MM.1S (cell line): Measurements from ENCODE around the gene CHAF1A.
A peak's percentile ranks its signal among the peaks of the same experiment; 100 is the strongest.

Experiments used
- DNase-seq: peaks from one replicate; pipeline ENCODE4 v3.0.0-alpha.2; 2015
- H2AFZ ChIP-seq: fragments of 300-600 bp; sonication (generic); 2 replicates; pipeline ENCODE4 v1.6.0; 2016; ENCODE audit warnings: antibody characterized with exemption, low read length
- H3F3A ChIP-seq: fragments of 300-600 bp; sonication (generic); 2 replicates; pipeline ENCODE4 v1.6.1; 2016; ENCODE audit warnings: mild to moderate bottlenecking, antibody characterized with exemption, low read length, moderate library complexity, mixed read lengths; ENCODE audit not compliant: insufficient read depth
- H3K27ac ChIP-seq: fragments of 300-600 bp; sonication (generic); 2 replicates; pipeline ENCODE4 v1.5.1; 2016; ENCODE audit warnings: mild to moderate bottlenecking, low read length
- H3K27me3 ChIP-seq: fragments of 300-600 bp; sonication (generic); replicated peaks from 2 replicates; pipeline ENCODE4 v1.6.0; 2016; ENCODE audit warnings: low read length; ENCODE audit not compliant: insufficient read depth
- H3K36me3 ChIP-seq: fragments of 300-600 bp; sonication (generic); replicated peaks from 2 replicates; pipeline ENCODE4 v1.6.1; 2016; ENCODE audit warnings: mild to moderate bottlenecking, low read length, mixed read lengths; ENCODE audit not compliant: insufficient read depth
- H3K4me1 ChIP-seq: fragments of 300-600 bp; sonication (generic); 2 replicates; pipeline ENCODE4 v1.6.1; 2016; ENCODE audit warnings: low read length, mixed read lengths
- H3K4me2 ChIP-seq: fragments of 300-600 bp; sonication (generic); 2 replicates; pipeline ENCODE4 v1.6.0; 2016; ENCODE audit warnings: low read depth, low read length
- H3K4me3 ChIP-seq: fragments of 300-600 bp; sonication (generic); 2 replicates; pipeline ENCODE4 v1.5.1; 2016; ENCODE audit warnings: low read length, mixed read lengths
- H3K79me2 ChIP-seq: fragments of 300-600 bp; sonication (generic); 2 replicates; pipeline ENCODE4 v1.6.1; 2016; ENCODE audit warnings: mixed run types, low read length, mixed read lengths
- H3K9ac ChIP-seq: fragments of 300-600 bp; sonication (generic); 2 replicates; pipeline ENCODE4 v1.6.1; 2016; ENCODE audit warnings: low read length, mixed read lengths
- H3K9me2 ChIP-seq: fragments of 300-600 bp; sonication (generic); replicated peaks from 2 replicates; pipeline ENCODE4 v1.6.1; 2016; ENCODE audit warnings: mild to moderate bottlenecking, low read length, mixed read lengths; ENCODE audit not compliant: insufficient read depth
- H3K9me3 ChIP-seq: fragments of 300-600 bp; sonication (generic); replicated peaks from 2 replicates; pipeline ENCODE4 v1.6.1; 2016; ENCODE audit warnings: mild to moderate bottlenecking, low read length, mixed read lengths; ENCODE audit not compliant: insufficient read depth
- H4K20me1 ChIP-seq: fragments of 300-600 bp; sonication (generic); 2 replicates; pipeline ENCODE4 v1.6.1; 2016; ENCODE audit warnings: mild to moderate bottlenecking, low read length, moderate library complexity, mixed read lengths; ENCODE audit not compliant: insufficient read depth
- EZH2 ChIP-seq: fragments of 300-600 bp; sonication (generic); optimal IDR thresholded peaks from 2 replicates; pipeline ENCODE3; 2017; ENCODE audit warnings: low read depth, mild to moderate bottlenecking, antibody characterized with exemption, low read length, mixed read lengths
- EZH2phosphoT487 ChIP-seq: fragments of 300-600 bp; sonication (generic); IDR thresholded peaks from 2 replicates; pipeline ENCODE4 v1.6.1; 2018; ENCODE audit warnings: antibody characterized with exemption, low read length
- TF ChIP-seq, protein P1 (sequence below): fragments of 300-600 bp; sonication (generic); IDR thresholded peaks from 2 replicates; pipeline ENCODE4 v1.5.1; 2016; ENCODE audit warnings: antibody characterized with exemption, low read length, mixed read lengths

The CHAF1A gene

DNA sequence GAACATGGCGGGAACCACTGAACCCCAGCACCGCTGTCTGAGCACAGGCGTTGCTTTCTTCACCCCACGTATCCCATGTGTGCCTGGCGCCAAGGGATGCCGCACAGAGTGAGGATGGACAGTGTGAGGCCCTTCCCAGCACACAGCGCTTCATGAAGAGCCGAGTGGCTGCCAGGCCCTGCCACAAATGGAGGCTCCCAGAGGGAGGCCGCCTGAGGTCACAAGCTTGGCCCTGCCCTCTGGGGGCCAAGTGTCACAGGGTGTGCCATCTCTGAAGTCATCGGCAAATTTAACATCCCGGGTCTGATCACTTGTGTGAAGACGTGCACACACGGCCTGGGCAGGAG, 34.7 kb upstream of the CHAF1A start:
- peaks cover 29% of the 10 kb centered on the region for H3K4me1 ChIP-seq

DNA sequence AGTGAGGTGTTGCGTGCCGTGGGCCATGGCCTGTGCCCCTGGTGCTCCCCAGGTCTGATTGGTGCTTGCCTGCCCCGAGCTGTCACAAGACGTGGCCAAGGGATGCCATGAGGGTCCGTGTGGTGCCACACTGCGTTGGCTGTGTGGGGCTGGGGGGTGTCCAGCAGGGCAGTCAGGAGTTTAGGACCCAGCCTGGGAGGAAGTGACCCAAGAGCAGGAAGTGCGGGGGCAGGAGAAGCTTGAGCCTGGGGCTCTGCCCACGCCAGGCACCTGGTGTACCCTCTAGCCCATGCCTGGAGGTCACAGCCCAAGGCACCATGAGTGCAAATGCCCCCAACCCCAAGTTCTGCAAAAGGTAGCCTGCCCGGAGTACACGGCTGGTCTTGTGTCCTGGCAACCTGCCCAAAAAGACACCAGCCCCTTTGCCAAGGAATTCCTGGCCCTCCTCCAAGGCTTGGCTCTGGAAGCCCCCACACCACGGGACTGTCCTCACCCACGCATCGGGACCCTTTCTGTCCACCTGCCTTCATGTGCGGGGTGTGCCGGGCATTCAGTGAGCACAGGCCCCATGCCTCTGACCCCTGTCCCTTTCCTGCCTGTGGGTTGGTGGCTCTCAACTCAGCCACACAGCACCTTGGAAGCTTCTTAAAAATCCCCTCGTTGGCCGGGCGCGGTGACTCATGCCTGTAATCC, 34.2 kb upstream of the CHAF1A start:
- Histone ChIP-seq H3K27ac (peak overlapping the region; percentile 86; the same call in 1 of the 2 replicates), H3K36me3 (0 out of 2 replicates have a peak, but pooled peaks cover 4% of the 10 kb centered on the region), H3K9me2 (no peaks in the 10 kb centered on the region), H3K4me3 (no peak overlapping the region), H3F3A (peaks cover 22% of the 10 kb centered on the region), H3K9ac (no peak overlapping the region), H3K4me1 (peaks cover 29% of the 10 kb centered on the region), H3K27me3 (no peaks in the 10 kb centered on the region), H3K4me2 (peak overlapping the region; percentile 100; the same call in 1 of the 2 replicates), H2AFZ (no peak overlapping the region), H3K79me2 (peaks cover 48% of the 10 kb centered on the region), H4K20me1 (no peaks in the 10 kb centered on the region; the same call in 1 of the 2 replicates), H3K9me3 (no peaks in the 10 kb centered on the region)
- TF ChIP-seq EZH2 (no peak), EZH2phosphoT487 (no peak)
- TF ChIP-seq, protein P1, sequence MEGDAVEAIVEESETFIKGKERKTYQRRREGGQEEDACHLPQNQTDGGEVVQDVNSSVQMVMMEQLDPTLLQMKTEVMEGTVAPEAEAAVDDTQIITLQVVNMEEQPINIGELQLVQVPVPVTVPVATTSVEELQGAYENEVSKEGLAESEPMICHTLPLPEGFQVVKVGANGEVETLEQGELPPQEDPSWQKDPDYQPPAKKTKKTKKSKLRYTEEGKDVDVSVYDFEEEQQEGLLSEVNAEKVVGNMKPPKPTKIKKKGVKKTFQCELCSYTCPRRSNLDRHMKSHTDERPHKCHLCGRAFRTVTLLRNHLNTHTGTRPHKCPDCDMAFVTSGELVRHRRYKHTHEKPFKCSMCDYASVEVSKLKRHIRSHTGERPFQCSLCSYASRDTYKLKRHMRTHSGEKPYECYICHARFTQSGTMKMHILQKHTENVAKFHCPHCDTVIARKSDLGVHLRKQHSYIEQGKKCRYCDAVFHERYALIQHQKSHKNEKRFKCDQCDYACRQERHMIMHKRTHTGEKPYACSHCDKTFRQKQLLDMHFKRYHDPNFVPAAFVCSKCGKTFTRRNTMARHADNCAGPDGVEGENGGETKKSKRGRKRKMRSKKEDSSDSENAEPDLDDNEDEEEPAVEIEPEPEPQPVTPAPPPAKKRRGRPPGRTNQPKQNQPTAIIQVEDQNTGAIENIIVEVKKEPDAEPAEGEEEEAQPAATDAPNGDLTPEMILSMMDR, result no peak
- DNase-seq, result no peak

More for the DNA sequence above, 34.7 kb upstream of the CHAF1A start:
- DNase-seq, result no peak
- Histone ChIP-seq H3K9me3 (no peaks in the 10 kb centered on the region), H3K27ac (no peak overlapping the region), H3K4me3 (no peak overlapping the region), H3K36me3 (0 out of 2 replicates have a peak, but pooled peaks cover 4% of the 10 kb centered on the region), H3K79me2 (peaks cover 43% of the 10 kb centered on the region), H3K4me2 (no peak overlapping the region), H2AFZ (no peak overlapping the region), H3K27me3 (no peaks in the 10 kb centered on the region), H4K20me1 (no peaks in the 10 kb centered on the region; the same call in 1 of the 2 replicates), H3K9ac (no peak overlapping the region), H3K9me2 (no peaks in the 10 kb centered on the region), H3F3A (peaks cover 22% of the 10 kb centered on the region)
- TF ChIP-seq EZH2phosphoT487, result no peak
- TF ChIP-seq, protein P1, result no peak
- no peak for TF ChIP-seq EZH2

DNA sequence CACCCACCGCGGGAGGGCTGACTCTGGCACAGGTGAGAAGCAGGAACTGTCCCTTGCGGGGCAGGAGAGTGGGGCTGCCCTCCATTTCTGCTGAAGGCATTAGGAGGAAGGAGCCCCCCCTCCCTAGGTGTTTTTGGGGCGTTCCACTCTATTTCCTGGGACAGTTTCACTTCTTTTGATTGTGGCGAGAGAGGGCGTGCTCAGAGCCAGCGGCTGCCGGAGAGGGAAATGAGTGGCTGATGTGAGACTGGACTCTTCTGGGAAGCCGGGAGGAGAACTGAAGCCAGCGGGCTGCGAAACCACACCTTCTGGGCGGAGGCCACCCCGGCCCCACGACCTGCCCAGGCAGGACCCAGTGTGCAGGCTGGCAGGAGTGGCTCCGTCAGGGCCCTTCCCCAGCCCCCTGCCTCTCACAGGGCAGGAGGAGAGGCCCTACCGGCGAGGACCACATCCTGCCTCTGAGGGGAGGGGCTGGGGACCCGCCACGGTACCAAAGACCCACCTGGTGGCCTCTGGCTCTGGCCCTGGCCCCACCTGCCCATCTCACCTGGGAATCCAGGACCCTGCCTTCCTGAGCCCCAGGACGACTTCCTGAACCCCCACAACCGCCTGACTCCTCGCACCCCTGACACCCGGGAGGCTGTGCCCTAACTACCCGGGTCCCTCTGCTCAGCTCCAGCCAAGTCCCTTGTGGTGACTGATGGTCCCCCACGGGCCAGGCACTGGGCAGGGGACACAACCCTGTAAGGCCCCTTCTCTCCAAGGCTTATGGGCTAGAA, 33.1 kb upstream of the CHAF1A start:
- no peak for TF ChIP-seq EZH2
- TF ChIP-seq, protein P1, result no peak
- no peak for TF ChIP-seq EZH2phosphoT487
- no peaks in the 10 kb centered on the region for H3K27me3 ChIP-seq
- H4K20me1 ChIP-seq, result no peaks in the 10 kb centered on the region; the same call in 1 of the 2 replicates
- peak overlapping the region; percentile 86 for H3K27ac ChIP-seq
- peaks cover 58% of the 10 kb centered on the region for H3K79me2 ChIP-seq
- H3K4me1 ChIP-seq, result peaks cover 29% of the 10 kb centered on the region
- H3K4me2 ChIP-seq, result peak overlapping the region; percentile 100
- H3F3A ChIP-seq, result peaks cover 22% of the 10 kb centered on the region
- H3K9ac ChIP-seq, result peak overlapping the region; percentile 74
- peak; percentile 91 for DNase-seq
- H3K9me3 ChIP-seq, result no peaks in the 10 kb centered on the region
- H2AFZ ChIP-seq, result peak overlapping the region; percentile 44; the same call in 1 of the 2 replicates
- H3K9me2 ChIP-seq, result no peaks in the 10 kb centered on the region
- peak overlapping the region; percentile 62 for H3K4me3 ChIP-seq
- H3K36me3 ChIP-seq, result no peaks in the 10 kb centered on the region
